Measurements from ENCODE around the gene IP6K3.
A peak's percentile ranks its signal among the peaks of the same experiment; 100 is the strongest.

Gene IP6K3, protein sequence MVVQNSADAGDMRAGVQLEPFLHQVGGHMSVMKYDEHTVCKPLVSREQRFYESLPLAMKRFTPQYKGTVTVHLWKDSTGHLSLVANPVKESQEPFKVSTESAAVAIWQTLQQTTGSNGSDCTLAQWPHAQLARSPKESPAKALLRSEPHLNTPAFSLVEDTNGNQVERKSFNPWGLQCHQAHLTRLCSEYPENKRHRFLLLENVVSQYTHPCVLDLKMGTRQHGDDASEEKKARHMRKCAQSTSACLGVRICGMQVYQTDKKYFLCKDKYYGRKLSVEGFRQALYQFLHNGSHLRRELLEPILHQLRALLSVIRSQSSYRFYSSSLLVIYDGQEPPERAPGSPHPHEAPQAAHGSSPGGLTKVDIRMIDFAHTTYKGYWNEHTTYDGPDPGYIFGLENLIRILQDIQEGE
- total RNA-seq: 0 reads per million in 3 donors

DNA sequence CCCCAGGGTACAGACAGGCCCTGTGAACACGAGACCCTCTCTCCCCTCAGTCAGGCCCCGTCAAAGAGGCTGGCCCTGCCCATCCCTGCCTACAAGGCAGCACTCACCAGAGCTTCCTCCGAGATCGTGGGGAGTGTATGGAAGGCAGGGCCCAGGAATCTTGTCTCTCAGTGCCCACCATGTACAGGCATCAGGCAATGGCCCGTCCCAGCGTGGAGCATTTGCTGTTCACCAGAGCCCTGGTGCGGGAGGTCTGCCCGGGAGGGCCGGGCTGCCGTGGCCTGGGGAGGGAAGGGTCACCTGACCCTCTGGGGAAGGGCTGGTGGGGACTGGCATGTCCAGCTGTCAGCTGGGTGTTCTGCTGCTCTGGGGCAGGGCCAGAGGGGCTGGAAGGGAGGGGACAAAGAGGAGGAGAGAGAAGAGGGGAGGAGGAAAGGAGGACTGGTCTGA, at the start of gene IP6K3:
Gene IP6K3 (minus strand): TSS at position 255 of the 450 bp plus-strand sequence. CDS start 11,429 bp downstream, outside the sequence.
- no peaks in the 10 kb centered on the region for H3K36me3 ChIP-seq (ENCODE audit: control insufficient read depth, insufficient read depth, low read length)
- no peak for DNase-seq
- H3K4me3 ChIP-seq (ENCODE audit: insufficient read depth, low read depth, low read length, poor library complexity, severe bottlenecking): no peak within 1 kb of the TSS
- peaks cover 3% of the 10 kb centered on the region for H3K27me3 ChIP-seq (replicated peaks; ENCODE audit: control insufficient read depth, insufficient read depth, low read length, poor library complexity, severe bottlenecking)
- H3K27ac ChIP-seq (ENCODE audit: insufficient read depth, low read length, poor library complexity, severe bottlenecking): no peak within 1 kb of the TSS
- H3K9me3 ChIP-seq (ENCODE audit: control insufficient read depth, low read length): no peaks in the 10 kb centered on the region
- H3K4me1 ChIP-seq (ENCODE audit: control insufficient read depth, insufficient read depth, low read length, poor library complexity, severe bottlenecking): no peaks in the 10 kb centered on the region

DNA sequence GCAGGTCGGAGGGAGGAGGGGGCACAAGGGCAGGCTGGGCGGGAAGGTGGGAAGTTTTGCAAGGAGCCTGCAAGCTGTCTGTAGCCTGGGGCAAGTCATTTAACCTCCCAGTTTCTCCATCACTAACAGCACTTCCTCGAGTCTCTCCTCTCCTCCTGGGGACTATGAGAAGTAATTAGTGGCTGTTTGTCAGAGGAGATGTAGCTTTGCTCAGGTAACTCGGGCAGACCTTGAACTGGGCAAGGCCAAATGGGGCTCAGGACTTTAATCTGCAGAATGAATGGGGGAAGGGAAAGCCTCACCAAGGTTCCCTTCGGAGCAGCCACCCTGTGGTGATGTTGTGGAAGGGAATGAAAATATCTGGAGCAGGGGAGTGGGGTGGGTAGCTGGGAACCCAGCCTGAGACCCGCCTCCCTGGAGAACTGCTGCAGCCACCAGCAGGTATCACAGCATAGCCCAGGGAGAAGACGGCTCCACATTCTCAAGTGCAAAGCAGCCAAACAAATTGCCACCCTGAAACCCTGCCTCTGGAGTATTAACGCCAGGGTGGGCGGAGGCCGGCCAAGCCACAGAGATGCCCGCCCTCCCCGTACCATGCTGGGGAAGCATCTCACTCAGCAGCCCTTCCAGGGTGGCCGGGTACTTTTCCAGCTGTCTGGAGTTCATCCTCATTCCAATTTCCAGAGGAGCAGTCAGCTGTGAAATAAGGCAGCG, 48.4 kb upstream of the IP6K3 start:
- no peaks in the 10 kb centered on the region for H3K27me3 ChIP-seq (replicated peaks; ENCODE audit: control insufficient read depth, insufficient read depth, low read length, poor library complexity, severe bottlenecking)
- H3K9me3 ChIP-seq (ENCODE audit: control insufficient read depth, low read length): no peaks in the 10 kb centered on the region
- no peak overlapping the region for H3K27ac ChIP-seq (ENCODE audit: insufficient read depth, low read length, poor library complexity, severe bottlenecking)
- no peak overlapping the region for H3K4me3 ChIP-seq (ENCODE audit: insufficient read depth, low read depth, low read length, poor library complexity, severe bottlenecking)
- no peaks in the 10 kb centered on the region for H3K36me3 ChIP-seq (ENCODE audit: control insufficient read depth, insufficient read depth, low read length)
- H3K4me1 ChIP-seq (ENCODE audit: control insufficient read depth, insufficient read depth, low read length, poor library complexity, severe bottlenecking): no peaks in the 10 kb centered on the region
- DNase-seq: no peak

DNA sequence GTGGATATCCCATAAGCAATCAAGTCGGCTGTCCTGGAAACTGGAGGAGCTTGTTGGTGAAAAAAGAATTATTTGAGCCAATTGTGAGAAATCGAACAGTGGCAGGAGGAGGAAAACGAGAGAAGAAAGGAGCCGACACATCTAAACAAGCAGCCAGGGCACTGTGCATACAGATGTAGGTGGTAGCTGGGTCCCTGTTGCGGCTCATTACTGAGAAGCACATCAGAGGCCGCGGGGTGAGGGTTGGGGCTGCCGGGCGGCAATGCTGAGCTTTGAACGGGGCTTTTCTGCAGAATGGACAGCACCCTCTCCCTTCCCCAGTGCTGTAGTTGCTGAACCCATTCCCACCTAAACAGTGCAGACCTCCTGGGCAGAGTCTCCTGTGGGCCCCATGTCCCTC, 46.3 kb upstream of the IP6K3 start:
- no peak overlapping the region for H3K4me3 ChIP-seq (ENCODE audit: insufficient read depth, low read depth, low read length, poor library complexity, severe bottlenecking)
- H3K36me3 ChIP-seq (ENCODE audit: control insufficient read depth, insufficient read depth, low read length): no peaks in the 10 kb centered on the region
- DNase-seq: no peak
- H3K9me3 ChIP-seq (ENCODE audit: control insufficient read depth, low read length): no peaks in the 10 kb centered on the region
- H3K27me3 ChIP-seq (replicated peaks; ENCODE audit: control insufficient read depth, insufficient read depth, low read length, poor library complexity, severe bottlenecking): no peaks in the 10 kb centered on the region
- H3K4me1 ChIP-seq (ENCODE audit: control insufficient read depth, insufficient read depth, low read length, poor library complexity, severe bottlenecking): no peaks in the 10 kb centered on the region
- no peak overlapping the region for H3K27ac ChIP-seq (ENCODE audit: insufficient read depth, low read length, poor library complexity, severe bottlenecking)

DNA sequence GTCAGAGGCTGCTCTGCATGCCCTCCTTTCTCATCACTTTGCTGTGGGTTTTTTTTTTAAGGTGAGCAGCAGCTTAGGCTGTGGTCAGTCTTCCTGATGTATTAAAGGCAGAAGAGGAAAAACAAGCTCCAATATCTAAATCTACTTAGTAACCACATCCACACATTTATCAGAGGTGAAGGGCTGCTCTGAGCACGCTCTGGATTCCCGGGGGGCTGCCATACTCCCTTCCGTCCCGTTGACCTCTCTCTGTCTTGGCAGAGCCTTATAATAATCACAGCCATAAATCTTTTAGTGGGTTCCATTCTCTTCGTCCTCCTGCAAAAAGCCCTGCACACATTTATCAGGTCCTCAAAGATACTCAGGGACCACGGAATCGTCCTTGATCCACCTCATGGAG, 44.9 kb upstream of the IP6K3 start:
- Histone ChIP-seq H3K9me3 (ENCODE audit: control insufficient read depth, low read length) (no peaks in the 10 kb centered on the region), H3K4me3 (ENCODE audit: insufficient read depth, low read depth, low read length, poor library complexity, severe bottlenecking) (no peak overlapping the region), H3K36me3 (ENCODE audit: control insufficient read depth, insufficient read depth, low read length) (no peaks in the 10 kb centered on the region), H3K4me1 (ENCODE audit: control insufficient read depth, insufficient read depth, low read length, poor library complexity, severe bottlenecking) (peaks cover 13% of the 10 kb centered on the region), H3K27ac (ENCODE audit: insufficient read depth, low read length, poor library complexity, severe bottlenecking) (no peak overlapping the region), H3K27me3 (replicated peaks; ENCODE audit: control insufficient read depth, insufficient read depth, low read length, poor library complexity, severe bottlenecking) (no peaks in the 10 kb centered on the region)
- DNase-seq: no peak

DNA sequence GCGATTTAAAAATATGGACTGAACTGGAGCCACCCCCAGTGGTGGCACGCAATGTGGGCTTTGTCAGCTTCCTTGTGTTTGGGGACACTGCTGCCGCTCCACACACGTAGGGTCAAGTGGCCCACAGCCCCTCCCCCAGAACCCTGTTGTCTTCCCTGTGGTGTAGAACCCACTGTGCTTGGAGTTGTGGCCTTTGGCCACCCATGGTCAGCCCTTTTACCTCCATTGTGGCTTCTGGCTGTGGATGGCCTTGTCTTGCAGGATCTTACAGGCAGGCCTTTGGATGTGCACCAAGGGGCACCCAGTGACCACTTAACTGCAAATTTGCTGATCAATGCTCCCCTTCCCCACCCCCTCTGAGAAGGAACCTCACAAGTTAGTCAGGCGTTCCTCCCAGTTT, 44.2 kb upstream of the IP6K3 start:
- no peak overlapping the region for H3K4me3 ChIP-seq (ENCODE audit: insufficient read depth, low read depth, low read length, poor library complexity, severe bottlenecking)
- DNase-seq: no peak
- peaks cover 20% of the 10 kb centered on the region for H3K4me1 ChIP-seq (ENCODE audit: control insufficient read depth, insufficient read depth, low read length, poor library complexity, severe bottlenecking)
- H3K27ac ChIP-seq (ENCODE audit: insufficient read depth, low read length, poor library complexity, severe bottlenecking): no peak overlapping the region
- no peaks in the 10 kb centered on the region for H3K27me3 ChIP-seq (replicated peaks; ENCODE audit: control insufficient read depth, insufficient read depth, low read length, poor library complexity, severe bottlenecking)
- no peaks in the 10 kb centered on the region for H3K9me3 ChIP-seq (ENCODE audit: control insufficient read depth, low read length)
- H3K36me3 ChIP-seq (ENCODE audit: control insufficient read depth, insufficient read depth, low read length): peaks cover 2% of the 10 kb centered on the region

DNA sequence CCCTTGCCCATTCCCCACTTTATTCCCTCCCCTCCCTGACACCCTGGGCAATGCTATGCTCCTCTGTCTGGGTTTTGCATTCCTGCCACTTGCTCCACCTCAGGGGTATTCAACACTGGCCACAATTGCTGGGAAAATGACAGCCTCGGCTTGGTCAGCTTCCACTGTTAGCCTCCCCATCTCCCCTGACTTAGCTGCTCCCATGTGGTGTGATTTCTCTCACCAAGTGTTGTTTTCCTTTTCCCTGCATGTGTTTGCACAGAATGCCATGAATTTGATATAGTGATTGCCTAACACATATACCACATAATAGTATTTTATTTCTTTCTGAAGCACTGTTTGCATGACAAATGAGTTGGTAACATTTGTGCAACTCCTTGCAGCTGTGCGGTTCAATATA, 43.7 kb upstream of the IP6K3 start:
- Histone ChIP-seq H3K27ac (ENCODE audit: insufficient read depth, low read length, poor library complexity, severe bottlenecking) (no peak overlapping the region), H3K9me3 (ENCODE audit: control insufficient read depth, low read length) (no peaks in the 10 kb centered on the region), H3K4me3 (ENCODE audit: insufficient read depth, low read depth, low read length, poor library complexity, severe bottlenecking) (no peak overlapping the region), H3K27me3 (replicated peaks; ENCODE audit: control insufficient read depth, insufficient read depth, low read length, poor library complexity, severe bottlenecking) (no peaks in the 10 kb centered on the region), H3K4me1 (ENCODE audit: control insufficient read depth, insufficient read depth, low read length, poor library complexity, severe bottlenecking) (peaks cover 20% of the 10 kb centered on the region), H3K36me3 (ENCODE audit: control insufficient read depth, insufficient read depth, low read length) (peaks cover 7% of the 10 kb centered on the region)
- no peak for DNase-seq

DNA sequence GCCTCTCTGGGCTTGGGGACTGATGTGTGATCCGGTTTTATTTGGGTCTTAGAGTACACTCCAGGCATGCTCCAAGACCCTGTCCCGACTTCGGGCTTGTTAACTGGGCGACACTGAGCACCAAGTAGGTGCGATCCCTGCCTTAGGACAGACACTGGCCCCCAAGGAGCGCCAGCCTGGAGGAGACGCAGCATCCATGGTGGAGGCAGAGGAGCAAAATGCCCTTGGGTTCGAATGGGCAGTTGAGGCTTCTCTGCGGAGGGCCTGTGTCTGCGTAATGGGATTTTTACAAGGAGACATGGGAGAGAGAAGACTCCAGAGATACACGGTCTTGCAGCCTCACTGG, 42.8 kb upstream of the IP6K3 start:
- DNase-seq: no peak
- H3K36me3 ChIP-seq (ENCODE audit: control insufficient read depth, insufficient read depth, low read length): peaks cover 15% of the 10 kb centered on the region
- no peaks in the 10 kb centered on the region for H3K9me3 ChIP-seq (ENCODE audit: control insufficient read depth, low read length)
- H3K27me3 ChIP-seq (replicated peaks; ENCODE audit: control insufficient read depth, insufficient read depth, low read length, poor library complexity, severe bottlenecking): no peaks in the 10 kb centered on the region
- H3K4me3 ChIP-seq (ENCODE audit: insufficient read depth, low read depth, low read length, poor library complexity, severe bottlenecking): peak overlapping the region; percentile 84
- H3K4me1 ChIP-seq (ENCODE audit: control insufficient read depth, insufficient read depth, low read length, poor library complexity, severe bottlenecking): peaks cover 20% of the 10 kb centered on the region
- H3K27ac ChIP-seq (ENCODE audit: insufficient read depth, low read length, poor library complexity, severe bottlenecking): peak overlapping the region; percentile 92

DNA sequence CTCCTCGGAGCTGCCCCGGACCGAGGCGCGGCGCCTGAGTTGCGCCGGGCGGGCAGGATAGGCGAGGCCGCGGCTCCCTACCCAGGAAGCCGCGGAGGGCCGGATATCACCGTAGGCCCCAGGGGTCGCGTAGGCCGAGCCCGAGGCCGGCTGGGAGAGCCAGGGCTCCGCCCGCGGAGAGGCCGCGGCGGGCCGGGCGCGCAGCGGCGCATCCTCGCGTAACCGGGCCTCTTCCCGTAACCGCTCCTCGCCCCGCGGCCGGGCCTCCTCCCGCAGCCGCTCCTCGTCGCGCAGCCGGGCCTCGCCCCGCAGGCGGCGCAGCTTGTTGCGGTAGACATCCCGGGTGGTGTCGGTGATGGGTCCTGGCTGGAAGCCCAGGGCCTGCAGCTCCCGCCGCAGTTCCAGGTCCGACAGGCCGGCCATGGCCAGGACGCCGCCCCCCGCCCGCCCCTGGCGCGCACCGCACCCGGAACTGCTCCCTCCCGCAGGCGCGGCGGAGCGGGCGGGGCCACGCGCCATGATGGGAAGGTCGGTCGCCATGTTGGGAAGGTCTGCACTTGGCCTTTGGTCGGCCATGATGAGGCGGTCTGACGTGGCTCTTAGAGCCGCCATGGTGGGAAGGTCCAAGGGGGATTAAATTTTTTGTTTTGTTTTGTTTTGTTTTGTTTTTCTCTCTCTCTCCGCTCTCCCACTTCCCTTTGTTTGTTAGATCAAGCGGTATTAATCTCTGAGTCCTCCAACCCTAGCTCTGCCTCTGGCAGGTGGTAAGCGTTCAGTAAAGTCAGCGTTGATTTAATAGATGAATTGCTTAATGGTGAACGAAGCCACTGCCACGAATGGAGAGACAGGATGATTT, 42.2 kb upstream of the IP6K3 start, which contains the start of gene LEMD2:
Gene LEMD2 (minus strand): TSS at position 437 of the 856 bp plus-strand sequence. CDS start 14 bp downstream, at position 423.
- H3K9me3 ChIP-seq (ENCODE audit: control insufficient read depth, low read length): no peaks in the 10 kb centered on the region
- peak within 1 kb of the TSS; percentile 92 for H3K27ac ChIP-seq (ENCODE audit: insufficient read depth, low read length, poor library complexity, severe bottlenecking)
- peak; percentile 77 to 86 (median 84) for DNase-seq
- no peaks in the 10 kb centered on the region for H3K27me3 ChIP-seq (replicated peaks; ENCODE audit: control insufficient read depth, insufficient read depth, low read length, poor library complexity, severe bottlenecking)
- H3K4me1 ChIP-seq (ENCODE audit: control insufficient read depth, insufficient read depth, low read length, poor library complexity, severe bottlenecking): peaks cover 20% of the 10 kb centered on the region
- peaks cover 17% of the 10 kb centered on the region for H3K36me3 ChIP-seq (ENCODE audit: control insufficient read depth, insufficient read depth, low read length)
- peak within 1 kb of the TSS; percentile 84 for H3K4me3 ChIP-seq (ENCODE audit: insufficient read depth, low read depth, low read length, poor library complexity, severe bottlenecking)

DNA sequence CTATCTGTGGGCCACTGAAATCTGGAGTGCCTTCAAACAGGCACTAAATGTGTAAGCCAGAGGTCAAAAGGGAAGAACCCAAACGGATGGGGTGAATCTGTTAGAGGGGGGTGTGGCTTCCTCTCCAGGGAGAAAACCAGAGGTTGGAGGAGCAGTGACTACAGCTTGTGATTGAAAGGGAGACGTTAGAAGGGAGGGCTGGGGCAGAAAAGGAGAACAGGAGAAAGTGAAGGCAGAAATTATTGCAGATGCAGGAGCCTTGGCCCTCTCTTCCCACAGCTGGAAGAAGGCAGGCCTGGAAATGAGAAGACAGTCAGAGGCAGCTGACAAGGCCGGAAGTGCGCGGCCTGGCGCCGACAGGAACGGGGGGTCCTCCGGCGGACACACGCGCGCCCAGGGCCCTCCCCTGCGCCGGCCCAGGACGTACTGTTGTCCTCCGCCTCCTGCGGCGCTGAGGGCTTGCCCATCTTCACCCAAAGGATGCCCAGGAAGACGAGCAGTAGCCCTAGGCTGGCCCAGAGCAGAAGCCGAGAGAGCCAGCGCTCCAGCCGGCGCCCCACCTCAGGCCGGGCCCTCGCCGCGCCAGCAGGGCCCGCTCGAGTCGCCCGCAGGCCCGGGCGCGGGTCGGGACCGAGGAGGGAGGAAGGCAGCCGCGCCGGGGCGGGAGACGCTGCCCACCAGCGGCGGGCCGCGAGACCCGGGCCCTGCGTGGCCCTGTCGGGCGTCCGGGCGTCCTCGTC, 41.4 kb upstream of the IP6K3 start:
- Histone ChIP-seq H3K4me1 (ENCODE audit: control insufficient read depth, insufficient read depth, low read length, poor library complexity, severe bottlenecking) (peaks cover 20% of the 10 kb centered on the region), H3K9me3 (ENCODE audit: control insufficient read depth, low read length) (no peaks in the 10 kb centered on the region)
- DNase-seq: peak; percentile 34 to 46 (median 37)

More for the DNA sequence above, 41.4 kb upstream of the IP6K3 start:
- Histone ChIP-seq H3K27ac (ENCODE audit: insufficient read depth, low read length, poor library complexity, severe bottlenecking) (peak overlapping the region; percentile 92), H3K36me3 (ENCODE audit: control insufficient read depth, insufficient read depth, low read length) (peaks cover 25% of the 10 kb centered on the region), H3K4me3 (ENCODE audit: insufficient read depth, low read depth, low read length, poor library complexity, severe bottlenecking) (peak overlapping the region; percentile 84), H3K27me3 (replicated peaks; ENCODE audit: control insufficient read depth, insufficient read depth, low read length, poor library complexity, severe bottlenecking) (no peaks in the 10 kb centered on the region)

All from effector memory CD4-positive, alpha-beta T cell (primary cell).